ENCODE results near the gene HNF4A. TPM values are rescaled to one million over a fixed set of nuclear protein-coding genes. Genes with fewer than 3 reads are reported as not detected.

Gene HNF4A
- total and polyA plus RNA-seq, 2 donors (not counting 1 experiment from before 2014, with no cell fraction given), result not detected

- Histone ChIP-seq H2AFZ (ENCODE audit: insufficient read depth, low read depth, low read length, poor library complexity, severe bottlenecking) (no peak overlapping the region), H4K20me1 (ENCODE audit: control insufficient read depth, insufficient read depth, low read length, poor library complexity, severe bottlenecking) (no peaks in the 10 kb centered on the region), H3K27me3 (replicated peaks in 1 of 4; ENCODE audit: control extremely low read depth in 1 of 4, control insufficient read depth in 3 of 4, insufficient read depth in 4 of 4, low read length in 3 of 4) (peaks cover 0 to 15% (median 5%) of the 10 kb centered on the region in 4 experiments), H3K4me1 (ENCODE audit: control insufficient read depth in 2 of 2, insufficient read depth in 2 of 2, low read length in 2 of 2) (peaks cover 3 to 9% of the 10 kb centered on the region in 2 donors), H3K9me3 (ENCODE audit: control extremely low read depth in 1 of 3, control insufficient read depth in 2 of 3, insufficient read depth in 1 of 3, low read length in 2 of 3) (no peaks in the 10 kb centered on the region), H3K27ac (ENCODE audit: low read length in 2 of 2) (no peak overlapping the region), H3K36me3 (replicated peaks in 1 of 2; ENCODE audit: control extremely low read depth in 1 of 2, control insufficient read depth in 1 of 2, extremely low read depth in 1 of 2, insufficient read depth in 2 of 2, low read length in 1 of 2) (no peaks in the 10 kb centered on the region), H3K4me2 (replicated peaks; ENCODE audit: low read depth, low read length, poor library complexity, severe bottlenecking) (no peak overlapping the region), H3K79me2 (ENCODE audit: control insufficient read depth, insufficient read depth, low read length) (no peaks in the 10 kb centered on the region), H3K9ac (ENCODE audit: low read length) (no peak overlapping the region), H3K4me3 (ENCODE audit: control extremely low read depth in 1 of 5, extremely low read depth in 1 of 5, insufficient read depth in 1 of 5, low read depth in 2 of 5, low read length in 4 of 5) (no peak overlapping the region)
- TF ChIP-seq EZH2 (IDR thresholded peaks at IDR 0.05; ENCODE audit: borderline replicate concordance, insufficient read depth, low read depth, low read length, poor library complexity, severe bottlenecking), result no peak
- TF ChIP-seq CTCF (IDR thresholded peaks at IDR 0.05), result no peak
- ChIA-PET CTCF (interaction anchor here (1.2 kb wide), 1 partner anchor 8 kb away, joined by 3 read pairs; no protein-coding TSS in a partner anchor), POLR2A (no interaction called here)
- Mint-ChIP-seq H3K9me3 (ENCODE audit: insufficient read depth) (no peaks in the 10 kb centered on the region), H3K4me1 (peaks cover 5% of the 10 kb centered on the region), H3K27ac (no peak overlapping the region), H3K4me3 (no peak overlapping the region), H3K27me3 (peaks cover 27% of the 10 kb centered on the region)
- WGBS (ENCODE audit: insufficient coverage), result 100% methylated on average over 1 of the region's 8 CpGs
- no peak for ATAC-seq (ENCODE audit: low read depth)
- no peak for DNase-seq
- intact Hi-C loops (cut with micrococcal nuclease), result no loop called here
Measured at GRCh38 chr20:44392088-44392775, 36.7 kb downstream of the HNF4A start.

All from B cell (primary cell).